ENCODE measurements around the gene CHRM5.

CHRM5 gene

DNA sequence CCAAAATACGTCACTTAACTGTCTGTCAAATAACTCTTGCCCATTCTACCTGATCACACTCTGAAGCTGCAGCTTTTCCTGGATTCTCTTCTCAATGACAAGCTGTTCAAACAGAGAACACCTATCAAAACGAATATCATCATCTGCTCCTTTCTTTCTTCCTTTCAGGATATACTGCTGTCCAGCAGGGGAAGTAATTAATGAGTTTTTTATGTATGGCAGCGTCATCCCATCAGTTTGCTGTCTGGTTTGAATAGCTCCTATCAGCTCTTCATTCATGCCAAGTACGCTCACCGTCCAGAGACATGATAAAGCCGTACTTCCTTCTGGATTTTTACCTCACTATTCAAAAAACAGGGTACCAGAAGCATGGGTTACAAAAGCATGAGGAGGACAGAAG lies at the start of gene CHRM5:
Gene CHRM5 (plus strand): TSS at position 274 of the 400 bp plus-strand sequence. CDS start 94,221 bp downstream, outside the sequence.
- DNase-seq (ENCODE audit: low read depth) = no peak

- no peak for DNase-seq (ENCODE audit: low read depth)
These were observed 44.9 kb upstream of the CHRM5 start for GRCh38 chr15:33923446-33923845.

DNA sequence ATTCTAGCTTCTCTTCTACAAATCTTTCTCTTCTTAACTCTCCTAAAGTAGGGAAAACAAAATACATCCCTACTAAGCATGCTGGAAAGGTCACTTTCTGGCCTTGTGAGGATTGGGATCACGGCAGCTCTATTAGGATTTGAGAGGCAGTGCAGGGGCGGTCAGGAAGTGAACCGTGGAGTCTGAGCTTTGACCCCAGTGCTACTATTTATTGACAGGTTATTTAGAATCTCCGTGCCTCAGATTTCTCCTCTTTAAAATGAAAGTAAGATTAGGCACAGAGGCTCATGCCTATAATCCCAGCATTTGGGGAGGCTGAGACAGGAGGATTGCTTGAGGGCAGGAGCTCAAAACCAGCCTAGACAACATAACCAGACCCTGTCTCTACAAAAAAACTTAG lies 42.0 kb upstream of the CHRM5 start:
- no peak for DNase-seq (ENCODE audit: low read depth)

DNA sequence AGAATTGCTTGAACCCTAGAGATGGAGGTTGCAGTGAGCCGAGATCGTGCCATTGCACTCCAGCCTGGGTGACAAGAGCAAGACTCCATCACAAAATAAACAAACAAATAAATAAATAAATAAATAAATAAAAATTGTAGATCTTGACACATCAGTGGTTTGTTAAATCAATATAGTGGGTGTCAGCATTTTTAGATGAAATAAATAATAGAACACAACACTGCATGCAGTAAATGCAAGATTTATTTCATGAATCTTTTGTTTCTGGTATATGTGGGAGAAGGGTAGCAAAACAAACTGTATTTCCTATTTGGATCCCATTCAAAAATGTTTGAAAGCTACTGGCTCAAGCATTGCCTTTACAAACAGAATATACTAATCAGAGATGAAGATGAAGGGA lies 35.6 kb upstream of the CHRM5 start:
- DNase-seq (ENCODE audit: low read depth) = no peak

DNA sequence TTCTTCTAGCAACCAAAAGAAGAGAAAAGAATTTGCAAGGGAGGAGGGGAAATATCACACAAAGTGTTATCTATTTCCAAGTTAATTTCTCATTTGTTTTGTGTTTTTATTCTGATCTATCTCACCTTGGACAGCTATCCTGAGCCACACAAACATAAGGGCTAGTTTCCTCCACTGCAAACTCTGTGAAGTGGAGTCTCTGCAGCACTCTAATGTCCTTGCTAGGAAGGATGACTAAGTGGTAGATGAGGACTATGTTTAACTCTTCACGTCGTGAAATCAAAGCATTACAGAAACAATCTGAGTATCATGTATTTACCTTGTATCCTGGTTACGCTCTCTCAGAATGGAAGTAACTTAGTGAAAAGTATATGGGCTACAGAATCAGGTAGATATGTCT lies 33.9 kb upstream of the CHRM5 start:
- no peak for DNase-seq (ENCODE audit: low read depth)

DNA sequence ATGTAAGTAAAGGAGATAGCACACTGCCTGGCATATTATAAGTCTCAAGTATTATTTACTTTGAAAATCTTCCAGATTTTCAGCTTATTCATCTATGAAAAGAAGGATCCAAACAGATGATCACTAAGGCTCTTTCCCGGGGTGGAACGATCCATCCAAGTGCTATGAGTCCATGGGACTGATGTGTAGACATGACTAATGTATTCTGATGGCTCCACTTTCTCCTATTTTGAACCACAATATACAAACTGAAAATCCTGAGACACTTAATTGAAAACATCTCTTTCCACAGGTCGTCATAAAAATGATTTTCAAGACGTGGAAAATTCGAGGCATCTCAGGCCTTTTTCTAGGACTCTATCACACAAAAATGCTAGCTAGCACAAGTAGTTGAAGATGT lies 33.4 kb upstream of the CHRM5 start:
- DNase-seq (ENCODE audit: low read depth) = no peak

DNA sequence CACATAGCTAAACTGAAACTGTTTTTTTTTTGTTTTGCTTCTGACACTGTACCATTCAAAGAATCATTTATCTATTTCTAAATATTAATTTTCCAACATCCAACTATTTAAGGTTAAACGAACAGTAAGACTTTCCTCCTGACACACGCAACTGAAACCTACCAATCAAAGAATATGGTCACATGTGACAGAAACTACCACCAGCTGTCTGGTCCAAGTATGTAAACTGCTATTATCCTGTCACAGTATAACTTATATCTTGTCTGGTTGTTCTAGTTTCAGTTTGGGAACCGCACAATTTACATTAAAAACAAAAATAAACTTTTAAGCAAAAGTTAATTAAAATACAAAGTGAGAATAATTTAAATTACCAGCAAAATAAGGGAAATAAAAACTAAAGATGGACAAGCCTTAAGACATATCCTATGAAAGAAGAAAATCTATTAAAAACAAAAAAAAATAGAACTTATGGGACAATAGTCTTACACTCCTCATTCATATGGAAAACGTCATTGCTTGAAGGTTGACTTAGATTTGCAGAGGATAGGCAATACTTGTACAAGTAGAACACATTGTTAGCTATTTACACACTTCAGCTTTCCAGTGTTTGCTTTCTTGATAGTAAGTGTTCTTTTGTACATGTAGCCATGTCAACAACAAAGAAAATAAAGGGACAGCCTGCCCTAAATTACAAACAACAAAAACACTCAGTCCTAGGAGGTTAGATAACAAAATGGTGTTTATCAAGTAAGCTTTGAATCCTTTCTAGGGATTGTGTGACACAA lies 26.8 kb upstream of the CHRM5 start:
- no peak for DNase-seq (ENCODE audit: low read depth)

DNA sequence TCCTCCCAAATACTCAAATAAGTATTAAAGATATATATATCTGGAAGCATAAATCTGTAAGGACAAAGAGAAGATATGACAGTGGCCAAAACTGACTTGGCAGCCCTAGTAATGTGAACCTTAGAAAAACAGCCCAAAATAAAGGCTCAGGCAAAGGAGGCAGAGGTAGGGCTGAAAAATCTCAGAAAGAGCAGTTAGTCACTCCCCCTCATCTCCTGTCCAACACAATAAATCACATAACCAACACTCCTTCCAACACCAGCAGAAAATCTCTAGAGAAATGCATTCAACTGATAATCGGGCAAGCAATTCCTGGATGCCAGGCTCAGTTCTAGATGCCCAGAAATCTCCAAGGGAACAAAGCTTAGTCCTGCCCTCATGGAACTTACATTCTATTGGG lies 22.1 kb upstream of the CHRM5 start:
- no peak for DNase-seq (ENCODE audit: low read depth)

- DNase-seq (ENCODE audit: low read depth) = no peak
These were observed 12.4 kb upstream of the CHRM5 start for GRCh38 chr15:33955945-33956344.

- no peak for DNase-seq (ENCODE audit: low read depth)
These were observed 11.9 kb upstream of the CHRM5 start for GRCh38 chr15:33956397-33956796.

- DNase-seq (ENCODE audit: low read depth) = no peak
These were observed 8.3 kb upstream of the CHRM5 start for GRCh38 chr15:33959844-33960548.

- DNase-seq (ENCODE audit: low read depth) = no peak
These were observed 7.8 kb upstream of the CHRM5 start for GRCh38 chr15:33960549-33960935.

- DNase-seq (ENCODE audit: low read depth) = no peak
These were observed 4.2 kb upstream of the CHRM5 start for GRCh38 chr15:33963831-33964664.

DNA sequence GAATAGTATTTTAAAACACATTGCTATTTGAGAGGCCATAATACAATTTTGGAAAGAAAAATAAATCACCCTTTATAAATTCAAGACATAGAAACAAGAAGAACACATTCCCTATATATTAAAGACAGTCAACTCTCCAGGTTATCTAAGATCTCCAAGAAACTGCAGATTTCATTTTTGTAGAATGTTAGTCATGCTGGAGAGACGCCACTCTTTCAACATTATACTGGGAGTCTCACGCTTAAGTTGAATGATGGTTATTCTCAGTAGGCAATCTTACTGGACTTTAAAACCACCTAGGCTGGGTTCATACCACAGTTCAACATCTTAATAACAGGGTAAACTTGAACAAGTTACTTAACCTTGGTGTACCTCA lies 3.6 kb upstream of the CHRM5 start:
- DNase-seq (ENCODE audit: low read depth) = no peak

- no peak for DNase-seq (ENCODE audit: low read depth)
These were observed 524 bp downstream of the CHRM5 start for GRCh38 chr15:33968821-33969220.

- no peak for DNase-seq (ENCODE audit: low read depth)
These were observed 3.5 kb downstream of the CHRM5 start for GRCh38 chr15:33971811-33972210.

DNA sequence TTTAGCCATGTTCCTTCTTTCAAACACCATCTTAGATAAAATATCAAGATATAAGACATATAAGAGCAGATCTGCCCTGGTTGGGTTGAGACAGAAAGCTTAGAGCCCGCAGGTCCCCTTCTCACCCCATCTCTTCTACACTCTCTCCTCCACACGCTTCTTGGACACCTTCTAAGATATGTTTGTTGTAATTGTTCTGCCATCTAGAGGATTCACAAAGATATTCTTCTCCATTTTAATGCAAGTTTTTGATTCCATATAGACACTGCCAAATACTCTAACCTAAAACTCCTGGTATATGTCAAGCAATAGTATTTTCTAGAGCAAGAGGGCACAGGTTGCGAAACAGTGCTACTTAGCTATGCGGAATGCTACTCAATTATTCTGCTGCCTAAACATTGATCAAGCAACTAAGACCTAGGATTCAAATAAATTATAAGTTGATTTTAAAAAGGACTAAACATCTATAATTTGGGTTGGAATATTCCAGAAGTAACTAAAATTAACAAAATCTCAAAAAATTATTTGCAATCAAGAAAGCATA lies 6.8 kb downstream of the CHRM5 start:
- no peak for DNase-seq (ENCODE audit: low read depth)

DNA sequence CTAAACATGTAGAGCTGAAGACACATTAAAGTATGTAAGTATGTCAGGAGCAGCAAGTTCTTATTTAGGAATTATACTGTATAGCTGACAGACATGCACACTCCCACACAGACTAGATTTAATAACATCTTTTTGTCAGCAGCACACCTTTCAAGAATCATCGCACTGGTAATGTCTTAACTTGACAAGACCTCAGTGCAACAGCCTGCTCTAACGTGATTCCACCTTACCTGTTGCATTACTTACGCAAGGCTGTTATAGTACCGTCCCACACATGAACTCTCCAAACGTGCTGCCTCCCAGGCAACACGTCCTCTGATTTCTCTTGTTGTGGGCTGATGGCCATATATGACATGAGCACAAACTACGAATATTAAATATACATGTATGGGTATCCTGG lies 11.9 kb downstream of the CHRM5 start:
- DNase-seq (ENCODE audit: low read depth) = no peak

DNA sequence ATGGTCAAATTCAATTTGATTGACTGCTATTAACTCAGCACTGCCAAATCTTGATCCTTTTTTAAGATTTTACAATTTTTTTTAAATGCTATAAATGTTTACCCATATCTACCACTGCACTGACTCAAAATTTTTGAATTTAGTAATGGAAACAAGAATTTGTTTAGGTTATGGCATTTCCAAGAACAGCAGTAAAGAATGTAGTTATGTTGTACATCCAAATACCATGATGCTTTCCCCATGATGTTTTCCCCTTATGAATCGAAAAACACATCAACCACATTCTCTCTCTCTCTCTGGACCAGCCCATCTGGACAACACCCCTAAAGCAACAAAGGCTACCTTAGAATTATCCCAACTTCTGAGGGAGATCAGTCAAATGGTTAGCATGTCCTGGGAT lies 14.2 kb downstream of the CHRM5 start:
- no peak for DNase-seq (ENCODE audit: low read depth)

GRCh38 chr15:33985287-33985686 lies 17.0 kb downstream of the CHRM5 start:
- no peak for DNase-seq (ENCODE audit: low read depth)

DNA sequence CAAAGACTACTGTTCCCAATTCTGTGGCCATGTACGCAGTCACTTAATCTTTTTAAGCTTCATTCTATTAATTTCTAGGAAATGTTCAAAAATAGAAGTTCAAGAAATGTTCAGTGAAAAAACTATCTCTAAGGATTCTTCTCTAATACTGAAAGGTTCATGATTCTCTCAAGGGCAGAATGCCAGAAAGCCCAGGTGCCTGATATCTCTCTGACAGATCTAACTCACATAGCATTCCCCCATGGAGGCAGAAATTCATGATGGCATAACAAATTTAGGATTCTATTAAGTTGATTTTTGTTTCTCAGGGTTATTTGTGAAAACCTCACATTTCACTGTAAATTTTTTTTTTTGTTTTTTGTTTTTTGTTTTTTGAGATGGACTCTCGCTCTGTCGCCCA lies 17.5 kb downstream of the CHRM5 start:
- DNase-seq (ENCODE audit: low read depth) = no peak

GRCh38 chr15:33987444-33987843 lies 19.1 kb downstream of the CHRM5 start:
- DNase-seq (ENCODE audit: low read depth) = no peak

DNA sequence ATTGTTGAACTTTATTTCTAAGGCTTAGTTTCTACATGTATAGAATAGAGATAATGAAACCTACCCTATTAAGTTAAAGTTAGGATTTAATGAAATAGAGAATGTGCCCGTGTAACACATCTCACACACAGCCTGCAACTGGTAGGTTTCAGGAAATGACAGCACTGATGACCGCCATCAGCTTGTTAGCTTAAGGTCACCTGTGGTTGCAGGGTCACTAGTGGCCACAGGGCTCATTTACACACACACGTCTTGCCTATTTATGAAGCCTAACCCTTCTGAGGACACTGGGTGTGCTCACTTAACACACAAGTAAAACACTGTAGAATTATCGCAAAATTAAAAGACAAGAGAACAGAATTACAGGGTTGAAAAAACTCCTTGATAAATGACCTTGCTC lies 20.1 kb downstream of the CHRM5 start:
- DNase-seq (ENCODE audit: low read depth) = no peak

Data from T-helper 22 cell (primary cell).